ENCODE results near the gene ADAMTSL1.
"Not testable (repeated sequence)": the region's sequence is repeated elsewhere in the genome, so short reads cannot be mapped to it uniquely, and the experiment has no call there.

The ADAMTSL1 gene

DNA sequence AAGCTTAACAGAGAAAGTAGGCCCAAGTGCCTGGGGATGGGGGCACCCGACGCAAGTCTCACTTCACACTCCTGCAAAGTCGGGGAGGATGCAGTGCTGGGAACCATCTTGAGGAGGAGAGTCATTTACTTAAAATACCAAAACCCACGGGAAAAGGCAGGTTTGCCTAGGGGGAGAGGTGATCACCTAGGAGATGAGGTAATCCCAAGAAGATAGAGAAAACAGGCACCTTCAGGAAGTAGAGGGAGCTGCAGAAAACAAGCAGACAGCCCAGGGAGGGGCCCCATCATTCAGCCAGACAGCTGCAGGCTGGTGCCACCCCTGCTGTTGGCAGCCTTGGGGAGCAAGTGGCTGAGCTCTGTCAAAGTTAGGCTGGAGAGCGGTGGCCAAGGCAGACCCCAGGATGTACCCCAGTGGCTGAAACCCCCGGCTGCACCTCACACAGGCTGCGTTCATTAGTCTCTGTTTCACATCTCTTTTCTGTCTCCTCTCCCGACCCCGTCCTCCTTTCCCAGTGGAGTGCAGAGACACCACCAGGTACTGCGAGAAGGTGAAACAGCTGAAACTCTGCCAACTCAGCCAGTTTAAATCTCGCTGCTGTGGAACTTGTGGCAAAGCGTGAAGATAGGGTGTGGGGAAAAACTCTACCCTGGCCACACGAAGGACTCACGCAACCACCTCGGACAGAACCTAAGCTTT, 434.1 kb downstream of the ADAMTSL1 start:
- no peak for DNase-seq (ENCODE audit: low read depth)

DNA sequence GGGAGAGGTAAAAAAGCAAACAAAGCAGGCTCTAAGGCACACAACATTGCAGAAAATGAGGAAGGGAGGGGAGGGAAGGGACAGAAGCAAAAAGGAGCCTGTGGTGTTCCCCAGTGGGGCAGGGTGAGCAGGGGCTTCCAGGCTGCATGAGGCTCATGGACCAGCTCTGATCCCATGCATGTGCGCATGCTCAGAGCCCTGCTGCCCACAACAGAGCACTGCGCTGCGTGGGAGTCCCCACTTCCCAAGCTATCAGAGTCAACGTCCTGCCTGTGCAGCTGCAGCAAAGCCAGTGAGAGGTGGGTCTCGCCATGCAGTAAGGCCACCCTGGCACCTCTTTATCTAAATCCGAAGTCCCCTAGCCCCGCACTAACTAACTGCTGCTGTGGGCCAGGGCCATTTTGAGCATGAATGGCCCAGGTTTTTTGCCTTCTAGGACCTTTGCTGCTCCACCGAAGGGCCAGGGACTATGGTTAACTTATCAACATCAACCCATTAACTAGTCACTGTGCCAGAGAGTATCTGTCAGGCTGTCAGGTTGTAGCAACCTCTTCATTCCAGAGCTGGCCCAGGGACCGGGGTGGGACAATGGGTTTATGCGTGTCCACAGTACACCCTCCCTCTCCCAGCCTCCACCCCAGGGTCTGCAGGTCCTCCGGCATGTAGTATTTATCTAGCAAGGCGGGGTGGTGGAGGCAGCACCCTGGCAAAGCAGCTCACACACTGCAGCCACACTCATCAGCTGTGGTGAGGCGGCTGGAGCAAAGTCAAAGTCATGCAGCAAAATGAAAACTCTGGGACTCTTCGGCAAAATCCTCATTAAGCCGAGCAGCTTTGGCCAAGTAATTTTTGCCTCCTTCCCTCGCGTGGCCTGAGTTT, 435.4 kb downstream of the ADAMTSL1 start:
- DNase-seq (ENCODE audit: low read depth): no peak

DNA sequence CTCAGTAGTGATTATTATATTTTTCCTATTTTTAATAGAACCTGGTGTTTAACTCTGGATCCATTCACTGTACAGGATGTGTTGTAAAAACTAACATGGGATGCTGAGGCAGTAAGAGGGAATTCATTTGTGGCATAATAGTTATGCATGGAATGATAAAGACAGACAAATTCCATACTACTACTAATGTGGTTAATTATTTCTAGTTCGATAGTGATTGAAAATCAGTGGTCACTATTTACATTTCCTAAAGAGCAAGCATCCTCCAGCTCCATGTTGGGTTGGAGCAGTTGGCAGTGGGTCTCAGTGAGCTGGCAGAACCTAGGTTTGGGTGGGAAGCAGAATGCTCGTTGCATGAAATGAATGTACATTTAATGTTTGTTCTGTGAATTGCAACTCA, 436.5 kb downstream of the ADAMTSL1 start:
- no peak for DNase-seq (ENCODE audit: low read depth)

DNA sequence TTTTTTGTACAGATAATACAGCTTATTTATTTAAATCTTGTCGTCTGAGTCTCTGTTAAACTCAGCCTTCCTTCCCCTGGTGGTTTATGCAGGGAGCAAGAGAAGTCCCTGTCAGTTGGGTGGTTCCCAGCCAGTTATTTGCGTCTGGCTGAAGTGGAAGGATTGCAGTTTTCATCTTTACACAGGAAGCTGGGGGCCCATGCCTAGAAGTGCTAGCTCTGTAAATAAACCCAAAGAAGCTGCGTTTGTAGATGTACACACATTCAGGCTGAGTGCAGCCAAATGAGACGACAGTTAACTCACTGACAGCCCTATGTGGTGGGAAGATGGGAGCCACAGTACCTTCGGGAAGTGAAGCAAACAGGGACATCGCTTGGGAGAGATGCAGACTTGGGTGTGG, 437.0 kb downstream of the ADAMTSL1 start:
- no peak for DNase-seq (ENCODE audit: low read depth)

DNA sequence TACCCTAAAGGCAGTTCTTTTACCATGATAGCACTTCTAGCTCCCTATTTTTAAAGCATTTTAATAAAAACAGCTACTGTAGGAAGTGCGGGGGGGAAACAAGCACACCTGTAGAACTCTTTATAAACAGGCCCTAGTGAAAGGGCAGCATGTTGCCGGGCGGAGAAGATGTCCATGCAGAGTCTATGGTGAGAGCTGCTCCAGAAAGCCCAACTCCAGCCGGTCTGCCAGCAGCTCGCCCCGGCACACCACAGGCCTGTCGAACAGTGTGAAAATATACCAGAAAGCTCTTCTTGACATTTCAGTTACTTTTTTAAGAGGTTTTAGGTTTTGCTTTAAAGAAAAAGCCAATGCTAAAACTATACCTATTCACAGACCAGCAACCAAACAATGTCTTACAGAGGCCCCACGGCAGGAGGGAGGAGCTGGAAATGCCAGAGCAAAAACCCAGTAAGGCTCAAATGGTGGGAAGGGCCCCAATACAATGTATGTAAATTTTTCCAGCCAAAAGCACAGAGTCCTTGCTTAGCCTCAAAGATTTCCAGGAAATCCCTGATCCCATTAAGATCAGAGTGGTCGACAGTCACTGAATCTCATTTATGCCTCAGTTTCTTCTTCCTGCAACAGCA, 437.9 kb downstream of the ADAMTSL1 start:
- no peak for DNase-seq (ENCODE audit: low read depth)

DNA sequence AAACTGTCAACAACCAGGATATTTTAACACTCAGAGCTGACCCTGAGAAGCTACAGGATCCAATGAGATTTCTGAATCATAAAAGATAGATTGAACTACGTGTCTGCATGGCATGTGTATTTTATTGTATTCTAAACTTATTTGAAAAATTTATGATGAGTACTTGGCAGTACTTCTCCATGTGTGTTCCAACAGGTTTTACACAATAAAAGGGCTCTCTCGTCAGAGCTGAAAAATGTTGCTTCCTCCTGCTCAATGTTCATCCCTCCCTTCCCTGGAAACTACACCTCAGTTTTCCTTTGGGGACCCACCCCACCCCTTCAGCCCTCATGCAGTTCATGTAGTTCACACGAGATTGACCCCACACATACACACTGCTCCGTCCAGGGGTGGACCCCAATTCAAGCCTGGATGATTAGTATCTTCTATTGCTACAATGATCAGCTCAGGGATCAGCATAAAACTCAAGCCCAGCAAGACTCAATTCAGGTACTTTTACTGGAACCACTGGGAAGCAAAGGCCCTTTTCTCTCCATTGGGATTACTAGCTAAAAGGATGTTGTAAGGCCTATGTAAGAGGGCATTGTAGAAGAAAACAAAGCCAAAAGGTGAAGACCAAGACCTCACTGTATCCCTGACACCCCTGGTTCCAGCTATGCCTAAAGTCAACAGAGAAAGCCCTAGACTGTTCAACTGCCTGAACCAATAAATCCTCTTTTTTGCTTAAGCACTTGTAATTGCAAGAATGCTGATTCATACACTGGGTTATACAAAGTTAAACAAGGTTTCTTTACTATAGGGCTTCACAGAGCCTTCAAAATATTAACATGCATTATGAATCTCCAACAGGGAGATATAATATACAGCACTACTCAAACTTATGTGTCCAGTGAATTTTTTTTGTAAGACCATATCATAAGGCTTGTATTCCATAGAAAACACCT, 446.5 kb downstream of the ADAMTSL1 start:
- no peak for DNase-seq (ENCODE audit: low read depth)

DNA sequence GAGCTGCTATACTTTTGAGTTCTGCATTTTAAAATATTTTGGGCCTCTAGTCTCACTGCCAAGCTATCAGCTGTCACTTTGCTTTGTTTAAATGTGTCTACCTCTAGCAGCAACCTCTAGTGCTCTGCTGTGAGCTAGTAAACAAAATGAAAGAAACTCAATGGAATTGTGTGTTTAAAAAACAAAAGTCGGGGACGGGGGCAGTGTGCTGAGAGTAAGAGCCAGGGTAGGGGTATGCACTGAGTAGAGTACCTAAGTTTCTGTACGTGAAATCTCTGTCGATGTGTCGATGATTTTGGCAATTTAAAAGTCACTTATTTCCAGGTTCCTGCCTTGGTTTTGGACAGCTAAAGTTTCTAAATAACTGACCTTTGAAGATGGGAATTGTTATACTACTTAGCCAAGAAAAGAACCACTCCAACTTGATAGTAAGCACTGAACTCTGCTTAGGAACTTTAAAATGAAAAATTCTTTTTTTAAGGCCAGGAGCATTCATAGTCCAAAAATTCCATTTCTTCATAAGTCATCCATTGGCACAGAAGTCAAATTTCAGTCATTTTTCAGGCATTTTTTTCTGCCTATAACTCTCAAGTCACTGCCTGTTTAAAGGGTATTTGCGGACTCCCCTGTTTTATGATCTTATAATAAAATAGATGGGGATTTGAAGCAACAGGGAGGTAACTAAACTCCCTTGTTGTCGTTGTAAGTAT, 447.6 kb downstream of the ADAMTSL1 start:
- DNase-seq (ENCODE audit: low read depth): no peak

DNA sequence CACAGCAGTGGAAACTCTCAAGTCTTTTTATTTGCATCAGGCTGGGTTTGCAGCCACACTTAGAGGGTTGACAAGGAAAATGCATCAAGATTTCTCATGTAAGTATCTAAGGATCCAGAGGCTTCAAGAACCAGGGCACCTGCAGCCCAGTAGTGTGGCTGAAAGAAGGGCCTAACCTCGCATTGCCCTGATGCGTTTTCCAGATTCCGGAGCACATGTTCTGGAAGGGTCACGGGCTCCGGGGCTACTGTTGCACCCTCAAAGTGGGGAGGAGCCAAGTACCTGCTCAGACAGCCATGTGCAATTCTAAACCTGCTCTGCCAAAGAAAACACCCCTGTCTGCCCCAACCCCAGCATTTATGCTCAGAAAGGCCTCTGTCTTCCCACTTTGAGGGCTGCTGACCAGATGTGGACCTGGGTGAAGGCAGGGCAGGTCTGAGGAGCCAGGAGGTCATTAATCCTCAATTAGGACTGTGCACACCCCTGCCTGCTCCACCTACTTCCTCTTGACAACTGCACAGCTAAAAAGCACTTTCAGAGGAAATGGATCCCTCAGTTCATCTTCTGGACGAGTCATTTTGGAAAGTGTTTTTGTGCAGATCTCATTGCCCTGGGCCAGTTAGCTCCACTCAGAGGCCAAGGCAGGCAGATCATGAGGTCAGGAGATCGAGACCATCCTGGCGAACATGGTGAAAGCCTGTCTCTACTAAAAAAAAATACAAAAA, 448.4 kb downstream of the ADAMTSL1 start:
- no peak for DNase-seq (ENCODE audit: low read depth)

DNA sequence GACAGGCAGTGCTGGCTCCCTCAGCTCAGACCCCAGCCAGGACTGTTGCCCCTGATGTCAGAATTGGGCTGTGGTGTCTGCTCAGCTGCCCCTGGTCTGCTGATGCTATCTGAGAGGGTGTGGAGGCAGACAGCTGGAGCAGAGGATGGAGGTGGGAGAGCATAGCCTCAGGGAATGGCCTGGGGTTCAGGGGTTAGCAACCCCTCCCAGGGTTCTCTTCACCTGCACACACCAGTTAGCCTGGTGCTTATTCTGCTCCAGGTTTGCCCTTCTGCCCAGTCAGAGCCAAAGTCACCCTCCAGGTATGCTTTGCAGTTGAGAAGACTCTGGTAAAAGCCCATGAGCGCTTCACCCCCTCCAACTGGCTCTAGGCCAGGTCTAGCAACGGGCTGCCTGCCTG, 449.2 kb downstream of the ADAMTSL1 start:
- DNase-seq (ENCODE audit: low read depth): no peak

DNA sequence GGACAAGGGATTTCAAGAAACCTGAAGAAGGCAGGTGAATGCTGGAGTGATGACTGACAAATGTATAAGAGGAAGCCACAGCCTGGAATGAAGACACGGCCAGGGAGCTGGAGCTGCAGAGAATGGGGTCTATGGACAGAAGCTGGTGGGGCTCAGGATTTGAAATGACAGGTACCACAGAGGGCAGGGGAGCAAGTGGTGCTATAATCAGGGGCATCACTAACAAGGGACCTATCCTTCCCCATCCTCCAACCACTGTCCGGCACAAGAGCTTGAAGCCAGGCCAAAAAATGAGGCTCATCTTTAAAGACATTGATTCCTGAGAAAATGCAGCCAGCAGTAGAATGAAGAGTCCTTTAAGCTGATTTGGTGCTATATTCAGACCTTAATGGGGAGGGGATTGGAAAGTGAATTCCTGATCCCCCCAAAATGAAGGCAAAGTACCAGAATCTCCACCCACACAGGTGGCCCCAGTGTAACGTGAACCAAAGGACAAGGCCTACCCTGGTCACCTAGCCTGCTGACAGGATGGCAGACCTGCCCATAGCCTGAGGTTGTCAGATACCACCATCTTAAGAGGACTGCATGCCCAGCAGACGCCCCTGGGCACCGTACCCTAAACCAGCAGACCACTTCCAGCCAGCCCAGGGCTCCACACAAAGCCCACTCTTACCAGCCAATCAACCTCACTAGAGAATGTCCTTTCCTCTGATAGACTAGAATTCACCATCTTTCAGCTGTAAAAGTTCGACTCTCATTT, 449.9 kb downstream of the ADAMTSL1 start:
- DNase-seq (ENCODE audit: low read depth): no peak

DNA sequence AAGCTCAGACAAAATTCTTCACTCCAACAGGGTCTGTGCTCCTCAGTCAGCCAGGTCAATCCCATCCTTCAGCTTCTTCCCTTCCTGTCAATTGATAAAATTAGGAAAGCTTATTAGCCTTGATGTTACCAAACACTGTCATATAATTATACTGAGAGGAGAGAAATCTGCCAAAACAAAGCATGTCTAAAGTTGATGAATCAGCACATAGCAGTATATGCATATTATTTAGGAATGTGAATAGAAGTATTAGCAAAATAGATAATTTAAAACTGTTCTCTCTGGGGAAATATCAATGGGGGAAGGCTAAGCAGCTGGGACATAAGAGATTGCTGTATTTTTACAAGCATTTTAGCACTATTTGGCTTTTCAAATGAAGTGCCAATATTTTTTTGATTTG, 451.9 kb downstream of the ADAMTSL1 start:
- DNase-seq (ENCODE audit: low read depth): no peak

DNA sequence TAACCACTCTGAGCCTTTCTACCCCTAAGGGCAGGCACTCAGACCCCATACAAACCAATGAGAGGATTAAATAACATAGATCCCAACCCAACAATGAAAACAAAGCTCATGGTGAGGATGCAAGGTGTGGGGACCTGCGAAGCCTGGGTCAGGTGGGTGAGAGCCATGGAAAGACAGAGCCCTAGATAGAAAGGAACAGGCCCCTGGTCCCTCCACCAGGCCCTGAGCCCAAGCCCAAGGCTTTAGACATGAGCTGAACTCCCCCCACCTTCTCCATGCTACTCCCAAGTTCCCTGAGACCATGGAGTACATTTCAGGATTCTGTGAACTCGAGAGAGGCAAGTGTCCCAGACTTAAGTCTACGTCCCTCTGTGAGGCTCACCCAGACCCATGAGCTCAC, 452.6 kb downstream of the ADAMTSL1 start:
- no peak for DNase-seq (ENCODE audit: low read depth)

DNA sequence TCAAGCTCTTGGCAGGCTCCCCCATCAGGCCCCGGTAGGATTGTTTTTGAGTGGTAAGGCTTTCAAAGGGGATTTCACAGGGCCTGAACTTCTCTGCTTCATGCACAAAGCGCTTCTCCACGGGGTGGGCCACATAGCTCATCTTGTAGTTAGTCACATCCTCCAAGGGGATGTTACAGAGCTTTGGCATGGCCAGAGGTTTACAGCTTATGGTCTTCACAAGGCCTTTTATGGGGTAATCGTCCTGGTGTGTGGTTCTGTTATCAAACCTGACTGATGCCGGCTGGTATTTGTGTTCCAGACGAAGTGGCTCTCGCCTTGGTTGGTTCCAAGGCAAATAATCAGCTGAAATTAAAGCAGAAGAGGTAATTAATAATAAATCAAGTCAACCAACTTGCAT, 454.8 kb downstream of the ADAMTSL1 start:
- DNase-seq (ENCODE audit: low read depth): no peak

DNA sequence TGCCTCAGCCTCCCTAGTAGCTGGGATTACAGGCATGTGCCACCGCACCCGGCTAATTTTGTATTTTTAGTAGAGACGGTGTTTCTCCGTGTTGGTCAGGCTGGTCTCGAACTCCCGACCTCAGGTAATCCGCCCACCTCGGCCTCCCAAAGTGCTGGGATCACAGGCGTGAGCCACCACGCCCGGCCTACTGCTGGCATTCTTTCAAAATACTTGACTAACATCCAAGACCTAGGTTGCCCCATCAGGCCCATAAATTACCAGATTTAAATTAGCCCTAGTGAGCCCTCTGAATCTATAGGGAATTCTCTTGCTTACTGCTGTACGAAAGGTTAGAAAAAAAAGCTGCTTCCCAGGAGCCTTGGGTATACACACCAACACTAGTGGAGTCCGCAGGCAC, 456.7 kb downstream of the ADAMTSL1 start:
- not testable (repeated sequence) for DNase-seq (ENCODE audit: low read depth)

DNA sequence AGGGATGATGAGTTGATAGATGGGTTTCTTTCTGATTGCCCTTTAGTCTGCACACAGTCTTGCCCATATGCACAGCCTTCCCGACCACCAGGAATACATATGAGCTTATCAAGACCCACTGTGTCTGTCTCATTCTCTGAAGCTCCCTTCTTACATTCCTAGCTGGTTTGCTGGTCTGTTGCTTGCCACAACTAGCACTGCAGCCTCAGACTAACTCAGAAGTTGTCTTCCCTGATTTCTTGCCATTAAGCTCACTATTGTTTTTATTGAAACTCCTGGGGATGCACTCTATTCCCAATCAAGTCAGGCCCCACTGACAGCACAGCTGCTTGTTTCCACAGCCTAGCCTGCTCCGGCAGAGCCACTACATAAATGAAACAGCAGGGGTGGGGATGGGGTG, 461.6 kb downstream of the ADAMTSL1 start:
- no peak for DNase-seq (ENCODE audit: low read depth)

DNA sequence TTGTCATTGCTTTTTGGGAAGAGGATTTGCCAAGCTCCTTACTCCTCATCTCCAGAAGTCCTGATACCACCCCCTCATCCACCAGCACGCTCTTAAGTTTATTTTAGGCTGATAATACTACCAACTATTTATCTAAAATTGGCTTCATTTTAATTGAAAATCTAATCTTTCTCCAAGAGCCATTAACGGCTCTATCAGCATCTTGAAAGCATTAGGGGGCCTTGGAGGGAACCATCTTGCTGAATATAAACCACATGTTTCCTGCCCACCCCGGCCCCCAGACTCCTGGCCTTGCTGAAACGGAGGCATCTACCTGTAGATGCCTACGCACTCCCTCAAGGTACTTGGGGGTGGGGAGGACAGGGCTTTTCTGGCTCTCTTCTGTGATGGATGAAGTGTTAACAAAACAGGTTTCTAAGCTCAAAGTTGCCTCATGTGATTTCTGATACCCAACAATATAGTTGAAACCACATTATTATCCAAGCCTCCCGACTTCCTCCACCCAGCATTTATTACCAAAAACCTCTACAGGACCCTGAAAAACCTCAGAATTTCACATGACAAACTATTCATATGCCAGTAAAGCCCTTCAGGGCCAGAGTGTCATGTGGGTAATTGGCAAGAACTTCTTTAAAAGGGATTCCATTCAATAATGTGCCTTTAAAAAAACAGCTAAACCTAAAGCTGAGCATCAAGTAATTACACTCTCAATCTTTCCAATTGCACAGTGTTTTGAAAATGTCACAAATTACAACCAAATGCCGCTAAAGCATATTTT, 462.3 kb downstream of the ADAMTSL1 start:
- DNase-seq (ENCODE audit: low read depth): no peak

DNA sequence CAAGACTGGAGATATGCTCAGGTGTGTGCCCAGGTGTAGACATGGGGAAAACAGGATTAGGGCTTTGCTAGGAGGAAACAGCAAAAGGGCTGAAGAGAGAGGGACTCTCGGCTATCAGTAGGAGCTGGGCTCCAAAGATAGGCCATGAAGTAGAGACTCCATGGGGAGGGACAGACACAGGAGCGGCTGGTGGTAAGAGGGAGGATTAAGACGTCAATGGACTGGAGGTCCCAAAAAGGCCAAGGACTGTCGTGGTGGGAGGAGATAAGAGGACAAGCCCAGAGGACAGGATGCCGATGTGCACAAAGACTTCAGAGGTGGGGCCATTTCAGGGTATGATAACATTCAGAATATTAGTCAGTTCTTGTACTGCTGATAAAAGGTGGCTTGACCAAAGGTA, 466.0 kb downstream of the ADAMTSL1 start:
- no peak for DNase-seq (ENCODE audit: low read depth)

DNA sequence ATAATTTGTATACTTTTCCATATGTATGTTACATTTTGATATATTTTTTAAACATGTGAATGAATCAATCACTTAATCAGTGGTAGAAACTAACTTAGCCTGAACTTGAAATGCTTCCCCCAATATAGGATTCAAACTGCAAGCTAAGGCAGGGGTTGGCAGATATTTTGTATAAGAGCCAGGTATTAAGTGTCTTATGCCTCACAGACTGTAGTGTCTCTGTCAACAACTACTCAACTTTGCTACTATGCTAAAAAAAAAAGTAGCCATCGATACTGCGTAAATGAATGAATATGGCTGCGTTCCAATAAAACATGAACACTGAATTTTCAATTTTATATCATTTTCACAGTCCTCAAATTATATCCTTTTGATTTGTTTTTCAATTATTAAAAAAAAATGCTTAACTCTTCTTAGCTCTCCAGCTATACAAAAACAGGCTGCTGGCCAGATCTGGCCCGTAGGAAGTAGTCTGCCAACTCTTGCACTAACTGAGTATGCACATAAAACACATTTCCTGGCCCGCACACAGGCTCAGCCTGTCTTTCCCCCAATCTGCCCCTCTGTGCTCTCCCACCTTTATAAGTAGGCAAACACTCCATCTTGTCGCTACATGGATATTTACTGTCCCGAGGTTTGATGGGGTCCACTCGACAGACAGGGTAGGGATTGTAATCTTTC, 467.2 kb downstream of the ADAMTSL1 start:
- DNase-seq (ENCODE audit: low read depth): no peak
